Ovary (tissue), 3 donors: ENCODE data around the gene MTRFR.
"Not testable (repeated sequence)": the region's sequence is repeated elsewhere in the genome, so short reads cannot be mapped to it uniquely, and the experiment has no call there.

ENCODE experiments used
- EP300 ChIP-seq: sonication (generic); formaldehyde crosslinking; IDR thresholded peaks from one replicate; pipeline ENCODE4 v1.6.1; 2017; ENCODE audit warnings: antibody characterized with exemption
- POLR2A ChIP-seq: fragments of 450-650 bp; IDR thresholded peaks from one replicate; pipeline ENCODE4 v1.6.1; 2017; ENCODE audit warnings: antibody characterized with exemption, mild to moderate bottlenecking, moderate library complexity
- TF ChIP-seq, protein P1 (sequence below), 3 donors: fragments of 450-650 bp in 2 of 3; fragments of 200-600 bp in 1 of 3; IDR thresholded peaks; one replicate each; pipeline versions ENCODE4 v1.5.1 to v1.8.0; 2016 to 2022; ENCODE audit warnings: antibody characterized with exemption in 3 of 3, mild to moderate bottlenecking in 1 of 3
- donor health status: DM: no; HTN: no; CAD: no.

DNA sequence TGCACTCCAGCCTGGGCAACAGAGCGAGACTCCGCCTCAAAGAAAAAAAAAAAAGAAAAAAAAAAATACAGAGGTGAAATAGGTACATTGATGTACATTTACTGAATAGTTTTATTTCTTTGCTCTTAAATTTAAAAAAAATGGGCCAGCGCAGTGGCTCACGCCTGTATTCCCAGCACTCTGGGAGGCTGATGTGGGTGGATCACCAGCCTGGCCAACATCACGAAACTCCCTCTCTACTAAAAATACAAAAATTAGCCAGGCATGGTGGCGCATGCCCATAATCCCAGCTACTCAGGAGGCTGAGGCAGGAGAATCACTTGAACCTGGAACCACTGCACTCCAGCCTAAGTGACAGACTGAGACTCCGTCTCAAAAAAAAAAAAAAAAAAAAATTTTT lies 25.4 kb upstream of the MTRFR start:
- TF ChIP-seq EP300, POLR2A: not testable (repeated sequence)
- TF ChIP-seq, protein P1, sequence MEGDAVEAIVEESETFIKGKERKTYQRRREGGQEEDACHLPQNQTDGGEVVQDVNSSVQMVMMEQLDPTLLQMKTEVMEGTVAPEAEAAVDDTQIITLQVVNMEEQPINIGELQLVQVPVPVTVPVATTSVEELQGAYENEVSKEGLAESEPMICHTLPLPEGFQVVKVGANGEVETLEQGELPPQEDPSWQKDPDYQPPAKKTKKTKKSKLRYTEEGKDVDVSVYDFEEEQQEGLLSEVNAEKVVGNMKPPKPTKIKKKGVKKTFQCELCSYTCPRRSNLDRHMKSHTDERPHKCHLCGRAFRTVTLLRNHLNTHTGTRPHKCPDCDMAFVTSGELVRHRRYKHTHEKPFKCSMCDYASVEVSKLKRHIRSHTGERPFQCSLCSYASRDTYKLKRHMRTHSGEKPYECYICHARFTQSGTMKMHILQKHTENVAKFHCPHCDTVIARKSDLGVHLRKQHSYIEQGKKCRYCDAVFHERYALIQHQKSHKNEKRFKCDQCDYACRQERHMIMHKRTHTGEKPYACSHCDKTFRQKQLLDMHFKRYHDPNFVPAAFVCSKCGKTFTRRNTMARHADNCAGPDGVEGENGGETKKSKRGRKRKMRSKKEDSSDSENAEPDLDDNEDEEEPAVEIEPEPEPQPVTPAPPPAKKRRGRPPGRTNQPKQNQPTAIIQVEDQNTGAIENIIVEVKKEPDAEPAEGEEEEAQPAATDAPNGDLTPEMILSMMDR (IDR thresholded peaks at IDR 0.05) = not testable (repeated sequence)
